Pulmonary artery endothelial cell (primary cell): ENCODE measurements around the gene PIP4K2C. TPM values are rescaled to one million over a fixed set of nuclear protein-coding genes. Genes with fewer than 3 reads are reported as not detected.
"Not testable (repeated sequence)": the region's sequence is repeated elsewhere in the genome, so short reads cannot be mapped to it uniquely, and the experiment has no call there.

Experiments used
- DNase-seq: peaks from one replicate; pipeline ENCODE4 v3.0.0-alpha.2; 2011; ENCODE audit warnings: low read depth, low spot score
- total RNA-seq: library from RNA; depleted of rRNA; stranded (reverse); fragments of >200 nt; gene quantifications from 2 replicates; pipeline ENCODE4 v1.2.3, GENCODE V29; 2014

PIP4K2C gene
- total RNA-seq, 1 donor from 2014 or later, result 10.4 TPM

GRCh38 chr12:57632958-57633840 lies 42.2 kb downstream of the PIP4K2C start, which contains the start of gene B4GALNT1:
Gene B4GALNT1, minus strand, starts transcription at chr12:57633201. Its CDS starts 1,069 bp downstream, at chr12:57632132.
- no peak for DNase-seq

- DNase-seq, result not testable (repeated sequence)
These were observed 45.7 kb downstream of the PIP4K2C start for GRCh38 chr12:57636731-57637130.

- no peak for DNase-seq
These were observed 46.4 kb downstream of the PIP4K2C start for GRCh38 chr12:57637364-57637763.

- no peak for DNase-seq
These were observed 47.1 kb downstream of the PIP4K2C start for GRCh38 chr12:57638096-57638495.

- no peak for DNase-seq
These were observed 49.4 kb downstream of the PIP4K2C start for GRCh38 chr12:57640175-57641042.

DNA sequence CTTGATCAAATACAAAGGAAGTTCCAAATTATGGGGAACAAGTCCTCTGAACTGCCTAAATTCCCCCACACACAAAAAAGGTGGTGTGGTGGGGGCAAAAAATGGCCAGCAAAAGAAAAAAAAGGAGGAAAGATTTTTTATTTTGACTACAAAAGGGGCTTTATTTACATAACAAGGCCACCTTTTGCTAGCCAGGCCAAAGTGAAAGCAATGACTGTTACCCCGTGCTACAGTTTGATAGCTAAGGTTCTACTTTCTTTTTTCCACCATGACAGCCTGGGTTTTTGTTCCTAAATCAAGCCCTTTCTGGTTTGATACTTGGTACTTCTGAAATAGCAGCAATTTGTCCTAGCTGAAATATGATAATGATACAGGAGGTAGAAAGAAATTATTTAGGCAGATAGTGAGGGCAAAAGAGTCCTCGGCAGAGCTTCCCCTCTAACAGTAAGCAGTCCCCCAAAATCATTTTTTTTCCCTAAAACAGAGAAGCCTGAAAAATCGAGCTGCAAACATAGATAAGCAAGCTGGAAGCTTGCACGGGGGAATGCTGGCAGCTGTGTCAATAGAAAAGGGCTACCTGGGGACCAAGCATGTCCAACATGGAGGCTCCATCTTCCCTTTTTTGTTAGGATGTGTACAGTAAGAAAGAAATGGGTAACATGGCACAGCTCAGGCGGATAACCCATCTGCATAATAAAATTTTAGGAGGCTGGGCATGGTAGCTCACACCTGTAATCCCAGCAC lies 50.9 kb downstream of the PIP4K2C start:
- no peak for DNase-seq

- not testable (repeated sequence) for DNase-seq
These were observed 55.1 kb downstream of the PIP4K2C start for GRCh38 chr12:57645990-57646658.

DNA sequence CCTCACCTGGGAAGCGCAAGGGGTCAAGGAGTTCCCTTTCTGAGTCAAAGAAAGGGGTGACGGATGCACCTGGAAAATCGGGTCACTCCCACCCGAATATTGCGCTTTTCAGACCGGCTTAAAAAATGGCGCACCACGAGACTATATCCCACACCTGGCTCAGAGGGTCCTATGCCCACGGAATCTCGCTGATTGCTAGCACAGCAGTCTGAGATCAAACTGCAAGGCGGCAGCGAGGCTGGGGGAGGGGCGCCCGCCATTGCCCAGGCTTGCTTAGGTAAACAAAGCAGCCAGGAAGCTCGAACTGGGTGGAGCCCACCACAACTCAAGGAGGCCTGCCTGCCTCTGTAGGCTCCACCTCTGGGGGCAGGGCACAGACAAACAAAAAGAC lies 55.7 kb downstream of the PIP4K2C start:
- DNase-seq, result not testable (repeated sequence)

Other genes starting within 250 kb of the PIP4K2C start
- 4.5 and 5.5 TPM in 2 replicates for gene R3HDM2, start 160.1 kb upstream of the PIP4K2C start, total RNA-seq
- not detected in 2 replicates for gene INHBC, start 156.4 kb upstream of the PIP4K2C start, total RNA-seq
- not detected in 2 replicates for gene INHBE, start 135.9 kb upstream of the PIP4K2C start, total RNA-seq
- gene GLI1, start 131.4 kb upstream of the PIP4K2C start, total RNA-seq, result 0.04 and 0.07 TPM in 2 replicates
- under 0.01 TPM in 1 of 2 replicates, not detected in the other for gene ARHGAP9, start 111.3 kb upstream of the PIP4K2C start, total RNA-seq
- 171 and 179 TPM in 2 replicates for gene MARS1, start 103.1 kb upstream of the PIP4K2C start, total RNA-seq
- 6.0 and 12.6 TPM in 2 replicates for gene DDIT3, start 70.7 kb upstream of the PIP4K2C start, total RNA-seq
- 5.3 and 8.3 TPM in 2 replicates for gene MBD6, start 68.4 kb upstream of the PIP4K2C start, total RNA-seq
- 81.0 and 90.1 TPM in 2 replicates for gene DCTN2, start 44.0 kb upstream of the PIP4K2C start, total RNA-seq
- gene KIF5A, start 41.1 kb upstream of the PIP4K2C start, total RNA-seq, result under 0.01 and 0.14 TPM in 2 replicates
- gene DTX3, start 13.6 kb downstream of the PIP4K2C start, total RNA-seq, result 4.8 and 11.4 TPM in 2 replicates
- 5.3 and 5.7 TPM in 2 replicates for gene ARHGEF25, start 20.2 kb downstream of the PIP4K2C start, total RNA-seq
- gene B4GALNT1, start 42.0 kb downstream of the PIP4K2C start, total RNA-seq, result 0.07 and 0.35 TPM in 2 replicates
- 194 and 222 TPM in 2 replicates for gene OS9, start 102.9 kb downstream of the PIP4K2C start, total RNA-seq
- gene AGAP2, start 147.6 kb downstream of the PIP4K2C start, total RNA-seq, result 0.07 and 0.11 TPM in 2 replicates
- 37.7 and 48.0 TPM in 2 replicates for gene TSPAN31, start 153.8 kb downstream of the PIP4K2C start, total RNA-seq
- gene CDK4, start 161.1 kb downstream of the PIP4K2C start, total RNA-seq, result 139 and 181 TPM in 2 replicates
- gene MARCHF9, start 163.9 kb downstream of the PIP4K2C start, total RNA-seq, result 3.9 and 5.3 TPM in 2 replicates
- gene CYP27B1, start 175.9 kb downstream of the PIP4K2C start, total RNA-seq, result 0.35 and 0.66 TPM in 2 replicates
- gene METTL1, start 180.9 kb downstream of the PIP4K2C start, total RNA-seq, result 5.0 and 8.1 TPM in 2 replicates
- gene EEF1AKMT3, start 181.4 kb downstream of the PIP4K2C start, total RNA-seq, result 5.4 and 6.3 TPM in 2 replicates
- gene TSFM, start 191.6 kb downstream of the PIP4K2C start, total RNA-seq, result 26.0 and 31.7 TPM in 2 replicates
- gene AVIL, start 227.5 kb downstream of the PIP4K2C start, total RNA-seq, result 0.46 and 1.8 TPM in 2 replicates